CD14-positive monocyte (primary cell): ENCODE results near the gene ITGB1. TPM values are rescaled to one million over a fixed set of nuclear protein-coding genes. Genes with fewer than 3 reads are reported as not detected.

Source experiments
- DNase-seq, 3 donors: peaks; one replicate each; pipeline ENCODE4 v3.0.0-alpha.2; 2011 to 2022
- H2AFZ ChIP-seq: 2 replicates; pipeline ENCODE4 v1.6.0; 2012; ENCODE audit warnings: mild to moderate bottlenecking, low read depth, low read length, inconsistent platforms; ENCODE audit not compliant: insufficient read depth, poor library complexity, severe bottlenecking
- H3K27ac ChIP-seq, 2 donors: 1 replicate in 1 of 2; 2 replicates in 1 of 2; pipeline ENCODE4 v1.5.1; 2012 to 2013; ENCODE audit warnings: low read length in 2 of 2, control low read depth in 1 of 2, inconsistent platforms in 1 of 2, low read depth in 1 of 2, mild to moderate bottlenecking in 1 of 2
- H3K27me3 ChIP-seq, 2 donors: one replicate each; pipeline versions ENCODE4 v1.6.0 to v1.6.1; 2011 to 2013; ENCODE audit warnings: low read length in 2 of 2; ENCODE audit not compliant: control insufficient read depth in 2 of 2, insufficient read depth in 2 of 2
- H3K36me3 ChIP-seq, 2 donors: replicated peaks in 1 of 2; 1 replicate in 1 of 2; 2 replicates in 1 of 2; pipeline versions ENCODE4 v1.5.1 to v1.6.1; 2012 to 2013; ENCODE audit warnings: low read length in 2 of 2, control low read depth in 1 of 2, inconsistent platforms in 1 of 2, mild to moderate bottlenecking in 1 of 2; ENCODE audit not compliant: insufficient read depth in 2 of 2, control insufficient read depth in 1 of 2
- H3K4me1 ChIP-seq, 2 donors: 1 replicate in 1 of 2; 2 replicates in 1 of 2; pipeline versions ENCODE4 v1.5.1 to v1.6.1; 2012 to 2013; ENCODE audit warnings: low read length in 2 of 2, control low read depth in 1 of 2, inconsistent platforms in 1 of 2, mild to moderate bottlenecking in 1 of 2, moderate library complexity in 1 of 2; ENCODE audit not compliant: insufficient read depth in 2 of 2, control insufficient read depth in 1 of 2
- H3K4me2 ChIP-seq: replicated peaks from 2 replicates; pipeline ENCODE3; 2012; ENCODE audit warnings: low read length, moderate library complexity, mild to moderate bottlenecking; ENCODE audit not compliant: poor library complexity, severe bottlenecking; ENCODE audit errors: extremely low read depth
- H3K4me3 ChIP-seq, 3 experiments: fragments of 200-600 bp in 1 of 3; sonication (generic) in 1 of 3; replicated peaks in 1 of 3; 1 replicate in 2 of 3; 2 replicates in 1 of 3; pipeline ENCODE4 v1.5.1; 2011 to 2013; ENCODE audit warnings: low read length in 3 of 3, mild to moderate bottlenecking in 3 of 3, control low read depth in 2 of 3, low read depth in 2 of 3, inconsistent platforms in 1 of 3, moderate library complexity in 1 of 3
- H3K79me2 ChIP-seq: 2 replicates; pipeline ENCODE4 v1.6.0; 2012; ENCODE audit warnings: mild to moderate bottlenecking, control low read depth, inconsistent platforms, low read length, moderate library complexity; ENCODE audit not compliant: insufficient read depth
- H3K9ac ChIP-seq: 2 replicates; pipeline ENCODE4 v1.6.0; 2017; ENCODE audit warnings: low read length, mild to moderate bottlenecking; ENCODE audit not compliant: insufficient read depth, poor library complexity, severe bottlenecking
- H3K9me3 ChIP-seq, 2 donors: replicated peaks in 1 of 2; 1 replicate in 1 of 2; 2 replicates in 1 of 2; pipeline versions ENCODE4 v1.5.1 to v1.6.1; 2012 to 2013; ENCODE audit warnings: low read length in 2 of 2, control low read depth in 1 of 2; ENCODE audit not compliant: control insufficient read depth in 1 of 2, insufficient read depth in 1 of 2
- H4K20me1 ChIP-seq: 2 replicates; pipeline ENCODE4 v1.6.0; 2012; ENCODE audit warnings: mild to moderate bottlenecking, low read length, control low read depth, moderate library complexity; ENCODE audit not compliant: insufficient read depth
- H3K27ac Mint-ChIP-seq, 7 donors: one replicate each; pipeline ENCODE4 v1.8.0; 2020; ENCODE audit warnings: mild to moderate bottlenecking in 7 of 7, mixed read lengths in 7 of 7, moderate library complexity in 6 of 7, inconsistent platforms in 2 of 7
- H3K27me3 Mint-ChIP-seq, 3 donors: one replicate each; pipeline ENCODE4 v1.8.0; 2021 to 2022; ENCODE audit warnings: low read depth in 3 of 3, mild to moderate bottlenecking in 3 of 3, mixed read lengths in 3 of 3, moderate library complexity in 3 of 3, inconsistent platforms in 1 of 3
- H3K36me3 Mint-ChIP-seq, 2 donors: one replicate each; pipeline ENCODE4 v1.8.0; 2020; ENCODE audit warnings: mixed read lengths in 2 of 2, inconsistent platforms in 1 of 2, mild to moderate bottlenecking in 1 of 2
- H3K4me1 Mint-ChIP-seq: one replicate; pipeline ENCODE4 v1.8.0; 2020; ENCODE audit warnings: mild to moderate bottlenecking, mixed read lengths
- H3K4me3 Mint-ChIP-seq, 2 donors: one replicate each; pipeline ENCODE4 v1.8.0; 2020; ENCODE audit warnings: mild to moderate bottlenecking in 2 of 2, mixed read lengths in 2 of 2, moderate library complexity in 1 of 2
- H3K9me3 Mint-ChIP-seq, 7 donors: one replicate each; pipeline ENCODE4 v1.8.0; 2020 to 2022; ENCODE audit warnings: mixed read lengths in 7 of 7, mild to moderate bottlenecking in 6 of 7, moderate library complexity in 6 of 7, inconsistent platforms in 2 of 7
- WGBS: methylation state at CpG from one replicate; pipeline ENCODE4 v1.1.5; 2013; ENCODE audit warnings: missing lambda C conversion rate; ENCODE audit not compliant: insufficient coverage; 5-methylcytosine and 5-hydroxymethylcytosine counted together
- intact Hi-C, 2 donors: fragments of 100-400 bp; cut with micrococcal nuclease; formaldehyde crosslinking; loops; one replicate each; pipeline versions ENCODE4 v1.15.0 to v1.15.1; 2023
- polyA plus RNA-seq, 3 donors: library from polyadenylated mRNA; depleted of rRNA in 1 of 3; unstranded in 2 of 3; stranded (reverse) in 1 of 3; fragments of 300-500 nt in 2 of 3; fragments of >200 nt in 1 of 3; fragmentation: Illumina TruSeq in 2 of 3; gene quantifications; 1 replicate in 2 of 3; 2 replicates in 1 of 3; pipeline ENCODE4 v1.2.3, GENCODE V29; 2012 to 2021
- TF ChIP-seq, protein P1 (sequence below): fragments of 200-600 bp; IDR thresholded peaks from one replicate; pipeline ENCODE4 v1.8.0; 2022; ENCODE audit warnings: antibody characterized with exemption, mild to moderate bottlenecking

Gene ITGB1
- polyA plus RNA-seq, 3 donors: 58.2 to 157 (median 127) TPM

DNA sequence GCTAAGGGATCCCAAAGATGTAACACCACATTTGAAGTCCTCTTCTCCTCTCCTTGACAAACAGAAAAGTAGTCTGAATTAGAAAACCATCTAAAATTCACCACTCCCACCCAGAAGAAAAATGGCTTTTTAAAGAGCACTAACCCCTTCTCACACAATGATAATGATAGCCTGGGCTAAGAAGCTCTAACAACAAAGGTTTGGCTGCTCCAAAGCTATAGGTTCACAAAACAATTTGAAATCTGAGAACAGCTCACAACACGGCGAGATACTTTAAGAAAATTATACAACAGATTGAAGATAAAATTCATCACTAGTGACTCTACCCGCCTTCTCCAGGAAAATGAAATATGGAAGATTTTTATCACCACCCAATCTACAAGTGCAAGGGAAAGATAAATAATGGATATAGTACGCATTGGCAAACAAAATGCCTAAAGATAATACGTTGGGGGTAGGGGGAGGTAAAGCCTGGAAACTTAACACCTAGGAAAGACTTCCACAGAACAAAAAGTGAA, 7.4 kb downstream of the ITGB1 start:
- H3K27me3 ChIP-seq: no peaks in the 10 kb centered on the region
- H3K9me3 ChIP-seq: no peaks in the 10 kb centered on the region
- WGBS: no CpG with 5 or more reads among the region's 5 CpGs
- no peak overlapping the region for H3K4me2 ChIP-seq
- peaks cover 0 to 3% (median 0%) of the 10 kb centered on the region in 3 donors for H3K27me3 Mint-ChIP-seq
- DNase-seq: no peak
- no peaks in the 10 kb centered on the region for H3K36me3 ChIP-seq
- peaks cover 55% of the 10 kb centered on the region for H3K4me1 Mint-ChIP-seq
- peaks cover 100% of the 10 kb centered on the region for H4K20me1 ChIP-seq
- H3K9ac ChIP-seq: no peak overlapping the region
- H3K9me3 Mint-ChIP-seq: no peaks in the 10 kb centered on the region
- H2AFZ ChIP-seq: no peak overlapping the region
- no peak overlapping the region for H3K27ac ChIP-seq
- TF ChIP-seq, protein P1, sequence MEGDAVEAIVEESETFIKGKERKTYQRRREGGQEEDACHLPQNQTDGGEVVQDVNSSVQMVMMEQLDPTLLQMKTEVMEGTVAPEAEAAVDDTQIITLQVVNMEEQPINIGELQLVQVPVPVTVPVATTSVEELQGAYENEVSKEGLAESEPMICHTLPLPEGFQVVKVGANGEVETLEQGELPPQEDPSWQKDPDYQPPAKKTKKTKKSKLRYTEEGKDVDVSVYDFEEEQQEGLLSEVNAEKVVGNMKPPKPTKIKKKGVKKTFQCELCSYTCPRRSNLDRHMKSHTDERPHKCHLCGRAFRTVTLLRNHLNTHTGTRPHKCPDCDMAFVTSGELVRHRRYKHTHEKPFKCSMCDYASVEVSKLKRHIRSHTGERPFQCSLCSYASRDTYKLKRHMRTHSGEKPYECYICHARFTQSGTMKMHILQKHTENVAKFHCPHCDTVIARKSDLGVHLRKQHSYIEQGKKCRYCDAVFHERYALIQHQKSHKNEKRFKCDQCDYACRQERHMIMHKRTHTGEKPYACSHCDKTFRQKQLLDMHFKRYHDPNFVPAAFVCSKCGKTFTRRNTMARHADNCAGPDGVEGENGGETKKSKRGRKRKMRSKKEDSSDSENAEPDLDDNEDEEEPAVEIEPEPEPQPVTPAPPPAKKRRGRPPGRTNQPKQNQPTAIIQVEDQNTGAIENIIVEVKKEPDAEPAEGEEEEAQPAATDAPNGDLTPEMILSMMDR: no peak
- H3K36me3 Mint-ChIP-seq: peaks cover 22 to 31% of the 10 kb centered on the region in 2 donors
- H3K27ac Mint-ChIP-seq: peak overlapping the region in 1 of 7 donors; percentile 22
- intact Hi-C loops: no loop called here
- no peak overlapping the region for H3K4me3 Mint-ChIP-seq
- peaks cover 5% of the 10 kb centered on the region in 2 donors for H3K4me1 ChIP-seq
- no peak overlapping the region for H3K4me3 ChIP-seq
- peaks cover 100% of the 10 kb centered on the region for H3K79me2 ChIP-seq

DNA sequence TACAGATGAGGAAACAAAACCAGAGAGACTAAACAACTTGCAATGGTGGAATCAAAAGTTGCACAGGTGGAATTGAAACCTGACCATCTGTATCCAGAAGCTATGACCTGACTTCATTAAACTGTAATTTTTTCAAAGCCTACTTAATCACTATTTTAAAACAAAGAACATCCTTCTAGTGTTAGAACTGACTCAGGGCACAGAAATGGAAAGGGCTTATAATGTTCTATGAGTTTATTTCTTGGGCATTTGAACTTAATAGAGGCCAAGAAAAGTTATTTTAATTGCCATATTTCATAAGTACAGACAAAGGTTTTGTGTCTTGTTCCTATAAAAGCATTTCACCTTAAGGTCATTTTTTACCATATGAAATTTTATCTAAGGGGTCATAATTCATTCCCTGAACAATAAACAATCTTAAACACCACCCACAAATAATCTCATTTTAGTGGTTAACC, 8.8 kb downstream of the ITGB1 start:
- peaks cover 45% of the 10 kb centered on the region for H3K4me1 Mint-ChIP-seq

More for the DNA sequence above, 8.8 kb downstream of the ITGB1 start:
- H3K36me3 Mint-ChIP-seq: peaks cover 21 to 24% of the 10 kb centered on the region in 2 donors
- DNase-seq: no peak
- H3K4me3 Mint-ChIP-seq: no peak overlapping the region
- no peak overlapping the region for H2AFZ ChIP-seq
- H3K36me3 ChIP-seq: no peaks in the 10 kb centered on the region
- no peaks in the 10 kb centered on the region for H3K9me3 Mint-ChIP-seq
- no peaks in the 10 kb centered on the region for H3K27me3 ChIP-seq
- H3K27me3 Mint-ChIP-seq: peaks cover 0 to 3% (median 0%) of the 10 kb centered on the region in 3 donors
- intact Hi-C loops: loop anchor here in 1 of 2 donors (5.0 kb wide), 1 partner anchor 33 kb away; no protein-coding TSS in a partner anchor
- H3K4me1 ChIP-seq: peaks cover under 1 to 6% of the 10 kb centered on the region in 2 donors
- H3K79me2 ChIP-seq: peaks cover 100% of the 10 kb centered on the region
- no peak overlapping the region for H3K27ac ChIP-seq
- no peak overlapping the region for H3K9ac ChIP-seq
- no peak overlapping the region for H3K27ac Mint-ChIP-seq
- no peaks in the 10 kb centered on the region for H3K9me3 ChIP-seq
- H3K4me3 ChIP-seq: no peak overlapping the region
- TF ChIP-seq, protein P1: no peak
- H4K20me1 ChIP-seq: peaks cover 100% of the 10 kb centered on the region
- no peak overlapping the region for H3K4me2 ChIP-seq
